Activated CD8-positive, alpha-beta T cell treated with anti-CD3 and anti-CD28 coated beads for 36 hours (primary cell): ENCODE results near the gene HBP1. TPM values are rescaled to one million over a fixed set of nuclear protein-coding genes. Genes with fewer than 3 reads are reported as not detected.

Experiments used
- ATAC-seq: fragments of 200-7000 bp; cut with Tn5 transposase; one replicate; pipeline ENCODE4 v1.10.0; 2021; ENCODE audit warnings: mild to moderate bottlenecking, moderate library complexity
- CTCF ChIA-PET: fragments of 350-600 bp; sonication (Branson Sonifier 250); formaldehyde crosslinking; loops from one replicate; lab custom pipeline; 2021; ENCODE audit warnings: antibody characterized with exemption; lab: Charles Lee
- POLR2A ChIA-PET: fragments of 350-600 bp; sonication (Branson Sonifier 250); formaldehyde crosslinking; loops from one replicate; lab custom pipeline; 2021; ENCODE audit warnings: antibody characterized with exemption; lab: Charles Lee
- DNase-seq: peaks from one replicate; pipeline ENCODE4 v3.0.0-alpha.2; 2020
- H3K27ac Mint-ChIP-seq: one replicate; pipeline ENCODE4 v1.8.0; 2021; ENCODE audit warnings: mild to moderate bottlenecking, mixed read lengths
- H3K27me3 Mint-ChIP-seq: one replicate; pipeline ENCODE4 v1.8.0; 2021; ENCODE audit warnings: mixed read lengths
- H3K36me3 Mint-ChIP-seq: one replicate; pipeline ENCODE4 v1.8.0; 2021; ENCODE audit warnings: low read depth, mixed read lengths
- H3K4me1 Mint-ChIP-seq: one replicate; pipeline ENCODE4 v1.8.0; 2021; ENCODE audit warnings: low read depth, mixed read lengths
- H3K4me3 Mint-ChIP-seq: one replicate; pipeline ENCODE4 v1.8.0; 2021; ENCODE audit warnings: mild to moderate bottlenecking, moderate library complexity, mixed read lengths
- H3K9me3 Mint-ChIP-seq: one replicate; pipeline ENCODE4 v1.8.0; 2021; ENCODE audit warnings: mixed read lengths
- intact Hi-C: fragments of 100-400 bp; cut with micrococcal nuclease; formaldehyde crosslinking; loops from one replicate; pipeline ENCODE4 v1.10.0; 2022
- total RNA-seq, 2 experiments: library from RNA; stranded (reverse); gene quantifications; one replicate each; pipeline ENCODE4 v1.2.3, GENCODE V29; 2021
- TF ChIP-seq, protein P1 (sequence below): fragments of 200-600 bp; IDR thresholded peaks from one replicate; pipeline ENCODE4 v1.8.0; 2022; ENCODE audit warnings: antibody characterized with exemption, mild to moderate bottlenecking

Gene HBP1
- total RNA-seq, 2 experiments from 2014 or later: 23.8 to 30.5 TPM

DNA sequence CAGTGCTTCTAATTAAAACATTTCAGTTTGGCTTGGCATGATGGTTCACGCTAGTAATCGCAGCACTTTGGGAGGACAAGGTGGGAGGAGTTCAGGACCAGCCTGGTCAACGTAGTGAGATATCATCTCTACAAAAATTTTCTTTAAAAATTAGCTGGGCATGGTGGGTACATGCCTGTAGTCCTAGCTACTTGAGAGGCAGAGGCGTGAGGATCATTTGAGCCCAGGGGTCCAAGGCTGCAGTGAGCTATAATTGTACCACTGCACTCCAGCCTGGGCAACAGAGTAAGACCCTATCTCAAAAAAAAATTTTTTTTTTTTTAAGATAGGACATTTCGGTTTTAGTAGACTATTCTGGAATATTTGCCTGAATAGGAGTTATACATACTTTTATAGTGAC lies 12.4 kb downstream of the HBP1 start:
- TF ChIP-seq, protein P1, sequence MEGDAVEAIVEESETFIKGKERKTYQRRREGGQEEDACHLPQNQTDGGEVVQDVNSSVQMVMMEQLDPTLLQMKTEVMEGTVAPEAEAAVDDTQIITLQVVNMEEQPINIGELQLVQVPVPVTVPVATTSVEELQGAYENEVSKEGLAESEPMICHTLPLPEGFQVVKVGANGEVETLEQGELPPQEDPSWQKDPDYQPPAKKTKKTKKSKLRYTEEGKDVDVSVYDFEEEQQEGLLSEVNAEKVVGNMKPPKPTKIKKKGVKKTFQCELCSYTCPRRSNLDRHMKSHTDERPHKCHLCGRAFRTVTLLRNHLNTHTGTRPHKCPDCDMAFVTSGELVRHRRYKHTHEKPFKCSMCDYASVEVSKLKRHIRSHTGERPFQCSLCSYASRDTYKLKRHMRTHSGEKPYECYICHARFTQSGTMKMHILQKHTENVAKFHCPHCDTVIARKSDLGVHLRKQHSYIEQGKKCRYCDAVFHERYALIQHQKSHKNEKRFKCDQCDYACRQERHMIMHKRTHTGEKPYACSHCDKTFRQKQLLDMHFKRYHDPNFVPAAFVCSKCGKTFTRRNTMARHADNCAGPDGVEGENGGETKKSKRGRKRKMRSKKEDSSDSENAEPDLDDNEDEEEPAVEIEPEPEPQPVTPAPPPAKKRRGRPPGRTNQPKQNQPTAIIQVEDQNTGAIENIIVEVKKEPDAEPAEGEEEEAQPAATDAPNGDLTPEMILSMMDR: no peak
- intact Hi-C loops: no loop called here
- peaks cover 25% of the 10 kb centered on the region for H3K36me3 Mint-ChIP-seq
- peaks cover under 1% of the 10 kb centered on the region for H3K9me3 Mint-ChIP-seq
- no peak for ATAC-seq
- CTCF ChIA-PET: interaction anchor here (1.0 to 1.4 kb wide), 3 partner anchors 8 to 31 kb away, joined by 3 to 5 read pairs (median 5); no protein-coding TSS in a partner anchor
- no peak for DNase-seq
- no peaks in the 10 kb centered on the region for H3K27me3 Mint-ChIP-seq
- H3K27ac Mint-ChIP-seq: peak overlapping the region; percentile 94
- H3K4me1 Mint-ChIP-seq: peaks cover 49% of the 10 kb centered on the region
- POLR2A ChIA-PET: interaction anchor here (0.8 to 2.3 kb wide), 6 partner anchors 8 to 562 kb away, joined by 3 to 23 read pairs (median 6); partner anchors contain the start of gene HBP1
- no peak overlapping the region for H3K4me3 Mint-ChIP-seq

DNA sequence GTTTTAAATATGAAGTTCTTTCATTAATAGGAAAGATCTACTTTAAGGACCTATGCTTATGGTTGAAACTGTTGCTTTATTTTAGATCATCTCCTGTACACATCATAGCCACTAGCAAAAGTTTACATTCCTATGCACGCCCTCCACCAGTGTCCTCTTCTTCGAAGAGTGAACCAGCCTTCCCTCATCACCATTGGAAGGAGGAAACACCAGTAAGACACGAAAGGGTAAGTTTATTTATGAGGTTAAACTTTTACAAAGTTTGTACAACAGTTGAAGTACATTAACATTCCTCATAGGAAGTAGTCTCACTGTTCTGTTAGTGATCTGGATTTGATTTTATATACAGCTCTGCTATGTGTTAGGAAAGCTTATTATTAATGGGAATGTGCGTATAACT lies 16.9 kb downstream of the HBP1 start:
- peaks cover 39% of the 10 kb centered on the region for H3K36me3 Mint-ChIP-seq
- no peaks in the 10 kb centered on the region for H3K9me3 Mint-ChIP-seq
- H3K27me3 Mint-ChIP-seq: no peaks in the 10 kb centered on the region
- H3K4me1 Mint-ChIP-seq: peaks cover 15% of the 10 kb centered on the region
- ATAC-seq: no peak
- no peak overlapping the region for H3K4me3 Mint-ChIP-seq
- intact Hi-C loops: no loop called here
- peak overlapping the region; percentile 44 for H3K27ac Mint-ChIP-seq
- TF ChIP-seq, protein P1: no peak
- DNase-seq: no peak
- ChIA-PET POLR2A (interaction anchor here (1.4 to 1.5 kb wide), 2 partner anchors 12 to 16 kb away, joined by 3 to 5 read pairs; no protein-coding TSS in a partner anchor), CTCF (no interaction called here)

DNA sequence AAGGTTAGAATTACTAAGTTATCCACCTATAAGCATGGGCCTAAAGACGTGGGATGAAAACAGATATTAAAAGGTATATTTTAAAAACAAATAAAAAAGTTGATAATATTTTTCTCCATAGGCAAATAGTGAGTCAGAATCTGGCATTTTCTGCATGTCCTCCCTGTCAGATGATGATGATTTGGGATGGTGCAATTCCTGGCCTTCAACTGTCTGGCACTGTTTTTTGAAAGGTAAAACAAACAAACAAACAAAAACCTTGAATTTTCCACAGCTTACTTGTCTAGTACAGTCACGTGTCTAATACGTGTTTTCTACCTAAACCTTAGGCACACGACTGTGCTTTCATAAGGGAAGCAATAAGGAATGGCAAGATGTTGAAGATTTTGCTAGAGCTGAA lies 17.4 kb downstream of the HBP1 start:
- ChIA-PET CTCF (interaction anchor here (1.4 kb wide), 1 partner anchor 39 kb away, joined by 4 read pairs; no protein-coding TSS in a partner anchor), POLR2A (no interaction called here)
- Mint-ChIP-seq H3K4me1 (peaks cover 11% of the 10 kb centered on the region), H3K27me3 (no peaks in the 10 kb centered on the region), H3K36me3 (peaks cover 34% of the 10 kb centered on the region), H3K4me3 (no peak overlapping the region), H3K9me3 (no peaks in the 10 kb centered on the region), H3K27ac (peak overlapping the region; percentile 28)
- ATAC-seq (no peak), DNase-seq (no peak)
- intact Hi-C loops: no loop called here
- TF ChIP-seq, protein P1: no peak

DNA sequence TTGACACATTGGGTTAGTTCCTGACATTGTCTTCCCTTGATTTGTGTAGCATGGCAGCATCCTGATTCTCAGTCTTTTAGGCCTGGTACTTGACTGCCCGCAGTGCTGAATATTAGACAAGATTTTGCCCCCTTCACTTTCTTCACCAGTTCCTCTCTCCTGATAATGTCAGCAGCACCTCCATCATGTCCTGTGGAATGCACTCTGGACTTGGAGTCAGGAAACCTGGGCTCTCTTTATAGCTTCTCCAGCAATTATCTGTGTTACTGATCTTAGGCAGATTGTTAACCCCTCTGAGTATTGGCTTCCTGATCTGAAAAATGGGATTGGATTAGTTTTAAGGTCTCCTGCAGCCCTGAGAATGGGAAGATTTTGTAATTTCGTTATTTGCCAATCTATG lies 19.0 kb downstream of the HBP1 start:
- POLR2A ChIA-PET: no interaction called here
- intact Hi-C loops: no loop called here
- Mint-ChIP-seq H3K4me1 (peaks cover 10% of the 10 kb centered on the region), H3K36me3 (peaks cover 33% of the 10 kb centered on the region), H3K9me3 (no peaks in the 10 kb centered on the region), H3K27me3 (no peaks in the 10 kb centered on the region), H3K27ac (peak overlapping the region; percentile 46), H3K4me3 (no peak overlapping the region)
- DNase-seq (no peak), ATAC-seq (no peak)
- CTCF ChIA-PET: interaction anchor here (2.4 kb wide), 1 partner anchor 14 kb away, joined by 10 read pairs; no protein-coding TSS in a partner anchor
- TF ChIP-seq, protein P1: no peak

DNA sequence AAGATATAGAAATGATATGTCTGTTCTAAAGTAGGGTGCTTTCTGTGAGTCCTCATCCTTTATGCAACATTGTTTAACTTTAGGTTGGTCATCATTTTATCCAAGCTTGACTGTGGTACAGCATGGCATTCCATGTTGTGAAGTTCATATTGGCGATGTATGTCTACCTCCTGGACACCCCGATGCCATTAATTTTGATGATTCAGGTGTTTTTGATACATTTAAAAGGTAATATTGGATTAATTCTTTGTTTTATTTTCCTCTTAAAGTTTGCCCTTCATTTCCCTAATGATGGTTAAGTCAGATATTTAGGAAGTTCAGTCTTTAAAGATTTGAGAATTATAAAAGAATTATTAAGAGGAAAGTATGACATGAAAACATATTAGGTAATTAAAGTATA lies 21.3 kb downstream of the HBP1 start:
- Mint-ChIP-seq H3K9me3 (no peaks in the 10 kb centered on the region), H3K27me3 (no peaks in the 10 kb centered on the region), H3K4me3 (no peak overlapping the region), H3K4me1 (peaks cover 3% of the 10 kb centered on the region), H3K27ac (no peak overlapping the region), H3K36me3 (peaks cover 31% of the 10 kb centered on the region)
- TF ChIP-seq, protein P1: no peak
- CTCF ChIA-PET: interaction anchor here (1.0 to 2.4 kb wide), 4 partner anchors 9 to 42 kb away, joined by 3 to 10 read pairs (median 6); no protein-coding TSS in a partner anchor
- no peak for DNase-seq
- intact Hi-C loops: no loop called here
- POLR2A ChIA-PET: interaction anchor here (1.8 to 2.0 kb wide), 2 partner anchors 10 to 21 kb away, joined by 6 to 7 read pairs; partner anchors contain the start of gene HBP1
- ATAC-seq: no peak
